ENCODE data around the gene NT5C3A. TPM values are rescaled to one million over a fixed set of nuclear protein-coding genes. Genes with fewer than 3 reads are reported as not detected.
A peak's percentile ranks its signal among the peaks of the same experiment; 100 is the strongest.
"Not testable (repeated sequence)": the region's sequence is repeated elsewhere in the genome, so short reads cannot be mapped to it uniquely, and the experiment has no call there.

Gene NT5C3A
- polyA plus RNA-seq, 3 donors from 2014 or later: 46.1 to 92.9 (median 47.8) TPM

DNA sequence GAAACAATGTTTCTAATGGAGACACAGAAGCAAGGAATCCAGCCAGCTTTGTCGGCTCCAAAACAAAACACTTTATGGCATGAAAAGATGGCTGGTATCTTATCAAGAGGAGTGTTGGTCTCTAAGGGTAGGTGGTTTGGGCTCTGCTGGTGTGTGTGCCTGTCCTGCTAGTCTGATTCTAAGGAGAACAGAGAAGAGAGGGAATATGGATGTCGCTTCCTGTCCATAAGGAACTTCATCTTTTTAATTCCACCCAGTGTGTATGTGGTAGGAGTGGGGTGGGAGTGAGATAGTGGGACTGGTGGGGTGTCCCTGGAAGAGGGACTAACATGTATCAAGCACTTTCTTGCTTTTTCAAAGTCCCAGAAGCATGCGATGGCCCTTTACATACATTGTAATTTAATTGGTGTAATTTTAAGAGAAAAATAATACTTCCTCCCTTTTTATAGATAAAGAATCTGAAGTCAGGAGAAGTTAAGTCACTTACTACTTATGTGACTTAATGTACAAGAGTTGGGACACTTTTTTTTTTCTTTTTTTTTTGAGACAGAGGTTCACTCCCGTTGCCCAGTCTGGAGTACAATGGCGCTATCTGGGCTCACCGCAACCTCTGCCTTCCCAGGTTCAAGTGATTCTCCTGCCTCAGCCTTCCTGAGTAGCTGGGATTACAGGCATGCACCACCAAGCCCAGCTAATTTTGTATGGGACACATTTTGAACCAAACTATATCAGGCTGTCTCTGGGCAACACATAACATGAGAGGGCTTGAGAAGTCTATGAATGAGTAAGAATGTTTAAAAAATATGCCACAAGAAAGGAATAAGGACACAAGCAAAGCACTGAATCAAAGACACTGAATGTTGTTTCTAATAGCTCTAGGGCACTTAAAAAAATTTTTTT is 18.8 kb downstream of the NT5C3A start:
- H3K4me3 Mint-ChIP-seq: no peak overlapping the region
- H3K27ac Mint-ChIP-seq: peak overlapping the region in 5 of 6 donors; percentile 9 to 58 (median 37)

GRCh38 chr7:33041631-33042428 is 20.7 kb downstream of the NT5C3A start:
- H3K27ac Mint-ChIP-seq: peak overlapping the region in 1 of 6 donors; percentile 89
- H3K27me3 Mint-ChIP-seq (ENCODE audit: low read depth in 3 of 3): peaks cover 0 to 3% (median 0%) of the 10 kb centered on the region in 3 donors
- no peak for DNase-seq
- no peak overlapping the region for H3K4me3 Mint-ChIP-seq
- no peaks in the 10 kb centered on the region for H3K9me3 Mint-ChIP-seq
- peaks cover 33 to 71% of the 10 kb centered on the region in 2 donors for H3K4me1 Mint-ChIP-seq
- no peaks in the 10 kb centered on the region for H3K36me3 Mint-ChIP-seq

More for the DNA sequence above, 18.8 kb downstream of the NT5C3A start:
- H3K36me3 Mint-ChIP-seq: no peaks in the 10 kb centered on the region
- H3K9me3 Mint-ChIP-seq: no peaks in the 10 kb centered on the region
- peaks cover 0 to 3% (median 0%) of the 10 kb centered on the region in 3 donors for H3K27me3 Mint-ChIP-seq (ENCODE audit: low read depth in 3 of 3)
- peaks cover 27 to 71% of the 10 kb centered on the region in 2 donors for H3K4me1 Mint-ChIP-seq
- no peak for DNase-seq

DNA sequence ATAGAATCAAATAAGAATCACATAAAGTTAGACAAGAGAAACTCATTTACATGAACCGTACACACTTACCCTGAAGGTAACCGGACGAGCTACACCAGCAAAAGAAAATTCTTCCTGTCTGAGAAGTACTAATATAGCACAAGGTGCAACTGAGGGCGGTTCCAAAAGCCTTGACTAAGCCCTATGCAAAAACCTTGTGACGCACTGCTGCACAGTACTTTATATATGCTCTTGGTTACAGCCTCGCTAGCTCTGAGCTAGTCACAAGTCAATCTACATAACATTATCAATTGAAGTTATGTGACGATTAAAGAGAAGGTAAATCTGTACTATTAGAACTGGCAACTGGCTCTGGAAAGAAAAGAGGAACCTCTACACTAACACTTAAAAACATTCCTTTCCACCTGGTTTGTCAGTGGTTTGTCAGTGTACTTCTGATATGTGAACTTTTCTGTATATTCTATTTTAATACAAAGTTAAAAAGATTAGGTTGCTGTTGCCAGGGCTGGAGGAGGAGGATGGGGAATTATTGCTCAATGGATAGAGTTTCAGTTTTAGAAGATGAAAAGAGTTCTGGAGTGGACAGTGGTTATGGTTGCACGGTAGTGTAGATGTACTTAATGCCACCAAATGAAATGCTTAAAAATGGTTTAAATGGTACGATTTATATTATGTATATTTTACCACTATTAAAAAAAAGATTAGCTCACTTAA is 21.6 kb downstream of the NT5C3A start:
- Mint-ChIP-seq H3K9me3 (no peaks in the 10 kb centered on the region), H3K36me3 (no peaks in the 10 kb centered on the region), H3K4me3 (peak overlapping the region; percentile 74 to 83 (median 80)), H3K4me1 (peaks cover 33 to 76% of the 10 kb centered on the region in 2 donors), H3K27ac (peak overlapping the region; percentile 89 to 94 (median 89)), H3K27me3 (ENCODE audit: low read depth in 3 of 3) (peaks cover 0 to 3% (median 0%) of the 10 kb centered on the region in 3 donors)
- peak; percentile 40 to 64 (median 56) for DNase-seq

DNA sequence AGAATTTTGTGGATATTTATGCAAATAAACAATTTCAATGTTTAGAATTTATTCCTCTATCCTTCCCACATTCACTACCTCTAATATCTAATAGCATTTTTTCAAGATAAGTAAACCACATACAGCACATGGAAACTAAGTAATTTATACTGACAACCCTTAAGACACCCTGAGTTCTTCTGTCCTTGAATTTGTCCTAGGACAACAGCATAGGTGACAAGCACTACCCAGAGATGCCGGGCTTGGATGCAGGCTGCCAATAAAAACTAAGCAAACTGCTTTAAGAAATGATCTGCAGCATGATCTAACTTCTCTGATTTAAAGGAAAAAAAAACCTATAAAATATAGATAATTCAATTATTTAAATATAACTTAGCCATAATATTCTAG is 22.7 kb downstream of the NT5C3A start:
- H3K4me3 Mint-ChIP-seq: peak overlapping the region; percentile 87 to 98 (median 90)
- peaks cover 0 to 3% (median 0%) of the 10 kb centered on the region in 3 donors for H3K27me3 Mint-ChIP-seq (ENCODE audit: low read depth in 3 of 3)
- DNase-seq: no peak
- H3K27ac Mint-ChIP-seq: peak overlapping the region; percentile 81 to 96 (median 89)
- H3K36me3 Mint-ChIP-seq: no peaks in the 10 kb centered on the region
- no peaks in the 10 kb centered on the region for H3K9me3 Mint-ChIP-seq
- H3K4me1 Mint-ChIP-seq: peaks cover 33 to 71% of the 10 kb centered on the region in 2 donors

DNA sequence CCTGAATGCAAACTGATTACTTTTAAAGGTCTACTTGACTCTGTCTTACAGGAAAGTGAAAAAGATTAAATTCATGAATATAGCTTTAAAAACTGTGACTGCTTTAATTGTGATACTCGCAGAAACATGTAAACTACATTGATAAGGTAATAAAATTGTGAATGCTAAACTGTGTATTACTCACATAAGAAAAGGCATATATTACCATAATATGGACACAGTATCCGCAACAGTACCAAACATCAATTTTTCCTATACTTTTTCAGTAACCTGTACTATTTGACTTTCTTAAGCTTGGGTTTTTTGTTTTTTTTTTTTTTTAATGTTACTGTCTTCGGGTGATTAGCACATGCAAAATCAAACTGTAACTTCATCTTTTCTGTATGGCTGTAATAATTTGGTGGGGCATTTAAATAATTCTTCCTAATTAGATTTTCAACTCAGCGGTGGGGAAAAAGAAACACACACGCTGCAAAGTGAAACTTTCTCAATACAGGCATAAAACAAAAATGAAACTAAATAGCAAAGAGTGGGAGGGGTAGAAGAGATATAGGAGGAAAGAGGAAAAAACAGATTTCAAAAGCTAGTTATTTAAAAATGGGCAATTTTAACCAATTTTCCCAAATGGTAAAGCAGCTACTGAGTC is 23.2 kb downstream of the NT5C3A start:
- DNase-seq: peak; percentile 33 to 40 (median 36)
- Mint-ChIP-seq H3K27me3 (ENCODE audit: low read depth in 3 of 3) (peaks cover 0 to 3% (median 0%) of the 10 kb centered on the region in 3 donors), H3K36me3 (no peaks in the 10 kb centered on the region), H3K4me3 (peak overlapping the region; percentile 87 to 98 (median 90)), H3K9me3 (no peaks in the 10 kb centered on the region), H3K4me1 (peaks cover 35 to 71% of the 10 kb centered on the region in 2 donors), H3K27ac (peak overlapping the region; percentile 81 to 96 (median 89))

DNA sequence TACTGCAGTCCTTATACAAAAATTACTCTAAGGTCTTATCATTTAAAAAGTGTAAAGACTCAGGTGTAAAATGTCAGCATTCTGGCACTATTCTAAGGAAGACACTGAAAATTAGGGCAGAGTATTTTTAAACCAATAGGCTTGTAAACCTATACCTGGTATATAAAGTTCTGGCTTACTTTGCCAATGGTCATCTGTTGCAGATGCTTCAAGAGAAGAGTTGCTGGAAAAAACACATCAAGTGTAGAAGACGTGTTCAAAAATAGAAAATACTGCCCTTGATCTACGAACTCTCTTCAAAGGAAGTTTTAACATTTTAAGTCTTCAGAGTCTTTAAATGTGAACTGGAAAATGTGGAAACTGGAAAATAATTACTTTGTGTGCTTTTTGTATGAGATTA is 23.9 kb downstream of the NT5C3A start:
- Mint-ChIP-seq H3K9me3 (no peaks in the 10 kb centered on the region), H3K4me3 (peak overlapping the region; percentile 87 to 98 (median 90)), H3K36me3 (no peaks in the 10 kb centered on the region), H3K4me1 (peaks cover 35 to 67% of the 10 kb centered on the region in 2 donors), H3K27ac (peak overlapping the region; percentile 46 to 96 (median 89)), H3K27me3 (ENCODE audit: low read depth in 3 of 3) (peaks cover 0 to 3% (median 0%) of the 10 kb centered on the region in 3 donors)
- DNase-seq: no peak

GRCh38 chr7:33035776-33036175 is 26.8 kb downstream of the NT5C3A start:
- Mint-ChIP-seq H3K36me3 (no peaks in the 10 kb centered on the region), H3K4me1 (peaks cover 31 to 58% of the 10 kb centered on the region in 2 donors), H3K27me3 (ENCODE audit: low read depth in 3 of 3) (peaks cover 0 to 3% (median 0%) of the 10 kb centered on the region in 3 donors), H3K9me3 (no peaks in the 10 kb centered on the region), H3K4me3 (no peak overlapping the region), H3K27ac (no peak overlapping the region)
- DNase-seq: no peak

- DNase-seq: no peak
- peaks cover 0 to 2% (median 0%) of the 10 kb centered on the region in 3 donors for H3K27me3 Mint-ChIP-seq (ENCODE audit: low read depth in 3 of 3)
- H3K27ac Mint-ChIP-seq: peak overlapping the region in 2 of 6 donors; percentile 1 to 7
- H3K36me3 Mint-ChIP-seq: peaks cover 17 to 34% (median 20%) of the 10 kb centered on the region in 3 donors
- H3K9me3 Mint-ChIP-seq: no peaks in the 10 kb centered on the region
- no peak overlapping the region for H3K4me3 Mint-ChIP-seq
- H3K4me1 Mint-ChIP-seq: peaks cover 5 to 7% of the 10 kb centered on the region in 2 donors
These were observed 38.3 kb downstream of the NT5C3A start for GRCh38 chr7:33024189-33024757.

- Mint-ChIP-seq H3K36me3 (peaks cover 31 to 47% (median 34%) of the 10 kb centered on the region in 3 donors), H3K27me3 (ENCODE audit: low read depth in 3 of 3) (peaks cover 0 to 1% (median 0%) of the 10 kb centered on the region in 3 donors), H3K27ac (no peak overlapping the region)
These were observed 50.2 kb downstream of the NT5C3A start for GRCh38 chr7:33012364-33012763.

DNA sequence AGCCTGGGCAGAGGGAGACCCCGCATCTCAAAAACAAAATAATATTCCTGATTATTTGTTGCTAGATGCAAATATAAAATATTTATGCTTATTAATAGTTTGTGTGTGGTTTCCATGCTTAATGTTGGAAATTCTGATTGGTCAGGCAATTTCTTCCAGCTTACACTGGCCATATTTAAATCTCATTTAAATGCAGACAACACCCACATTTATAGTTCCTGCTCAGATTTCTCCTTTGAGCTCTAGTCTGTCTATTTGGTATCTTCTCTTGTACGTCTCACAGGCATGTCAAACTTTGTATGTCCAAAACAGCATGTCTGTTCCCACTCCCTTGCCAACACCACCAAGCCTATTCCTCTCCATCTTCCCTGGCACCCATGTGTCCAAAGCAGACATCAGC is 52.8 kb downstream of the NT5C3A start:
- Mint-ChIP-seq H3K9me3 (no peaks in the 10 kb centered on the region), H3K27me3 (ENCODE audit: low read depth in 3 of 3) (peaks cover 0 to 1% (median 0%) of the 10 kb centered on the region in 3 donors), H3K27ac (peak overlapping the region in 1 of 6 donors; percentile 75)

More at GRCh38 chr7:33012364-33012763, 50.2 kb downstream of the NT5C3A start:
- no peak overlapping the region for H3K4me3 Mint-ChIP-seq
- no peaks in the 10 kb centered on the region for H3K9me3 Mint-ChIP-seq
- no peaks in the 10 kb centered on the region for H3K4me1 Mint-ChIP-seq
- DNase-seq: no peak

DNA sequence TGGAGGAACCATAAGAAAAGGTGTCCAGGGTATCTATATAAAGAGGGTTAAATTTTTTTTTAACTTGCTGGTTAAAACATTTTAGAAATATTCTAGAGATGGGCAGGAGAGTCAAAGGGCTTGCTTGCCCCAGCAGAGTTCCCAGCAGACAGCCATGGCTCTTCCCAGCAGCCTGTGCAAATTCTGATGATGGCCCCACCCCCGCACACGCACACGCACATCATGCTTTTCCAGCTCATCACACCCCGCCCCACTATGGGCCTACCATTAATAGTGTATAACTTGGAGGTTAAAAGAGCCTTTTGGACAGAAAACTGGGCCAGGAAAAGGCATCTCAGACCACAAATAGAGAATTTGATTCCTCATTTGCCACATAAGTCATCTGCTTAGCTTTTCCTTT is 56.9 kb downstream of the NT5C3A start:
- not testable (repeated sequence) for DNase-seq; H3K36me3 Mint-ChIP-seq; H3K4me1 Mint-ChIP-seq; H3K4me3 Mint-ChIP-seq; H3K27me3 Mint-ChIP-seq (ENCODE audit: low read depth in 3 of 3); H3K9me3 Mint-ChIP-seq; H3K27ac Mint-ChIP-seq

More for the DNA sequence above, 52.8 kb downstream of the NT5C3A start:
- Mint-ChIP-seq H3K36me3 (peaks cover 20 to 34% (median 25%) of the 10 kb centered on the region in 3 donors), H3K4me1 (no peaks in the 10 kb centered on the region), H3K4me3 (no peak overlapping the region)
- DNase-seq: no peak

DNA sequence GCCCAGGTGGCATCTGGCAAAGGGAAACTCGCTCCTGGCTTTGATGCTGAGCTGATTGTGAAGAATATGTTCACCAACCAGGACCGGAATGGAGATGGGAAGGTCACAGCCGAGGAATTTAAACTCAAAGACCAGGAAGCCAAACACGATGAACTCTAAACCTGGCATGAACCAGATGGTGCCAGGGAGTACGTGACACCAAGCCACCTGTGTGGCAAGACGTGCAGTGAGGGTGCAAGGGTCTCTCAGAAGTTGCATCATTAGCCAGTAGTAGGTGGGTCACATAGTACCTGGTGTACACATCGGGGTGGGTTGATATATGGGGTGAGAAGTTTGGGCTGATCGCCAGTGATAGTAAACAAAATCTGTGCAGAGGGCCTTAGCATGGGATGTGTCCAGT is 57.4 kb downstream of the NT5C3A start:
- not testable (repeated sequence) for H3K36me3 Mint-ChIP-seq; H3K27me3 Mint-ChIP-seq (ENCODE audit: low read depth in 3 of 3); DNase-seq; H3K4me1 Mint-ChIP-seq; H3K9me3 Mint-ChIP-seq; H3K27ac Mint-ChIP-seq; H3K4me3 Mint-ChIP-seq
